ENCODE measurements around the gene PEX14.

PEX14 gene

DNA sequence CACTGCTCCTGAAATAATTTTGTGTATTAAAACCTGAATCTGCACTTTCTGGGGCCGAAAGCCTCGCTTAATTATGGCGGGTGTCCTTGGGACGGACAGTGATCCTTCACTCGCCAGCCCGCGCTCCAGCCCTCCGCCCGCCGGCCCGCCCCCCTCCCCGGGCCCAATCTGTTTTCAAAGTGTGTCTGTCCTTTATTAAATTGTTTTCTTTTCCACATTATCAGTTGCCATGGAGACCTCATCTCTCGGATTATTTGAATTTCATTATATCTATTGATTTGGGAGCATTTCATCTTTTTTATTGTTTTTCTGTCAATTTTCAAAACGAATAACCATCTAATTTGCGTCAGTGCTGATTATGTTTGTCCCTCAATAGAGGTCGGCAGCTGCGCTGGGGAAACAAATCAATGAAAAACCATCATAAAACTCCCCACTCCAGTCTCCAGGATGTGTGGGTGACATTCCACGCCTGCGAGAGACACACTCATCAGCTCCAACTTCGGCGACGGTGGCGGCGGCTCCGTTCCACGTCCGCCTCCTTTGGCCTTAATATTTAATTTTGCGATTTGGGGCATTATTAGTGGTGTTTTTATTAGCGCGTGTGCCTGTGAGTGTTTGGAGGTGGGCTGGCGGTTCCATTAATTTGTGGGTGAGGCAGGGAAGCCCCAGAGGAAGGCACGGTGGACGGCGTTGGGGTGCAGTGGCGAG lies 197.7 kb downstream of the PEX14 start:
- TF ChIP-seq, protein P1, sequence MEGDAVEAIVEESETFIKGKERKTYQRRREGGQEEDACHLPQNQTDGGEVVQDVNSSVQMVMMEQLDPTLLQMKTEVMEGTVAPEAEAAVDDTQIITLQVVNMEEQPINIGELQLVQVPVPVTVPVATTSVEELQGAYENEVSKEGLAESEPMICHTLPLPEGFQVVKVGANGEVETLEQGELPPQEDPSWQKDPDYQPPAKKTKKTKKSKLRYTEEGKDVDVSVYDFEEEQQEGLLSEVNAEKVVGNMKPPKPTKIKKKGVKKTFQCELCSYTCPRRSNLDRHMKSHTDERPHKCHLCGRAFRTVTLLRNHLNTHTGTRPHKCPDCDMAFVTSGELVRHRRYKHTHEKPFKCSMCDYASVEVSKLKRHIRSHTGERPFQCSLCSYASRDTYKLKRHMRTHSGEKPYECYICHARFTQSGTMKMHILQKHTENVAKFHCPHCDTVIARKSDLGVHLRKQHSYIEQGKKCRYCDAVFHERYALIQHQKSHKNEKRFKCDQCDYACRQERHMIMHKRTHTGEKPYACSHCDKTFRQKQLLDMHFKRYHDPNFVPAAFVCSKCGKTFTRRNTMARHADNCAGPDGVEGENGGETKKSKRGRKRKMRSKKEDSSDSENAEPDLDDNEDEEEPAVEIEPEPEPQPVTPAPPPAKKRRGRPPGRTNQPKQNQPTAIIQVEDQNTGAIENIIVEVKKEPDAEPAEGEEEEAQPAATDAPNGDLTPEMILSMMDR (IDR thresholded peaks at IDR 0.05; ENCODE audit: insufficient read depth, missing control alignments) = no peak
- no peak for FAIRE-seq

DNA sequence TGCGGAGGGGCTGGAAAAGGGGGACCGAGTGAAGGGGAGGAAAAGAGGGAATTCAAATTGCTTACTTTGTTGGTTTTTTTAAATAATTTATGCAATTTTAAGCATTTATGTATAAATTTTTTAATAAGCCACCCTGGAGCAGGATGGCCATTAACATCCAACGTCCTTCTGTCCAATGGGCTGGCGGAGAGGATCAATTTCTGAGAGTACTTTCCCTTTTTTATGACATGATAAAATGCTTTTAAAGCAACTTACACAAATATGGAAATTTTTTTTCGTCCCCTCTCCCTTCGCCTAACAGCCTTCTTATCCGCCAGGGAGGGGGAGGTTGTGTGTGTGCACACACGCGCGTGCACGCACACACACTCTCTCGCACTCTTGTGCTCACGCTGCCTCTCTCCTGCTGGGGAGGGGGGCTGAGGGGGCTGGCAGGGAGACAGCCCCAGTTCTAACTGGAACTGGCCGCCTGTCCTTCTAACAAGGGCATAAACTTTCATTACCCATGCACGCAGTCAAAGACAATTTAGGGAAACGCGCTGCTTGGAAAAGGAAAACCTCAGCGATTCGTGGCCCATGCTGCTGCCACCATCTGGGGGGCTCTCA lies 198.5 kb downstream of the PEX14 start:
- TF ChIP-seq, protein P1 (IDR thresholded peaks at IDR 0.05; ENCODE audit: insufficient read depth, missing control alignments) = no peak
- DNase-seq (ENCODE audit: insufficient read length, low spot score) (no peak), FAIRE-seq (no peak)

More for the DNA sequence above, 197.7 kb downstream of the PEX14 start:
- DNase-seq (ENCODE audit: insufficient read length, low spot score) = no peak

DNA sequence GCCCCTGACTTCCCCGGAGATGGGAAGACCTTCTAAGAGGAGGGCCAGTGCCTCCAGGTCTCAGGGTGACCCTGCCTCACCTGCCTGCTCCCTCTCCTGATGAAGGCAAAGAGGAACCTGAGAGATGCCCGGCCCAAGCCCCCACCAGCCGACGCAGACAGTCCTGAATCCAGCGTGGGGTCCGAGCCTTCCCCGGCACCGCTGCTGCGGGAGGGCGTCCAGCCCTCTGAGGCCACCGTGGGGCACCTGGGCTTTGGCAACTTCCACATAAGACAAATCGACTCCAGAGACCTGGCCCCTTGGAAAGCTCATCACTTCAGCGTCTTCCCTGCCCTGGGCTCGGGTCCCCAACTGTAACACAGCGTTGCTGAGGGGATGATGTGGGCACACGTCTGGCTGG lies 199.5 kb downstream of the PEX14 start:
- no peak for DNase-seq (ENCODE audit: insufficient read length, low spot score)
- FAIRE-seq = no peak
- TF ChIP-seq, protein P1 (IDR thresholded peaks at IDR 0.05; ENCODE audit: insufficient read depth, missing control alignments) = no peak

DNA sequence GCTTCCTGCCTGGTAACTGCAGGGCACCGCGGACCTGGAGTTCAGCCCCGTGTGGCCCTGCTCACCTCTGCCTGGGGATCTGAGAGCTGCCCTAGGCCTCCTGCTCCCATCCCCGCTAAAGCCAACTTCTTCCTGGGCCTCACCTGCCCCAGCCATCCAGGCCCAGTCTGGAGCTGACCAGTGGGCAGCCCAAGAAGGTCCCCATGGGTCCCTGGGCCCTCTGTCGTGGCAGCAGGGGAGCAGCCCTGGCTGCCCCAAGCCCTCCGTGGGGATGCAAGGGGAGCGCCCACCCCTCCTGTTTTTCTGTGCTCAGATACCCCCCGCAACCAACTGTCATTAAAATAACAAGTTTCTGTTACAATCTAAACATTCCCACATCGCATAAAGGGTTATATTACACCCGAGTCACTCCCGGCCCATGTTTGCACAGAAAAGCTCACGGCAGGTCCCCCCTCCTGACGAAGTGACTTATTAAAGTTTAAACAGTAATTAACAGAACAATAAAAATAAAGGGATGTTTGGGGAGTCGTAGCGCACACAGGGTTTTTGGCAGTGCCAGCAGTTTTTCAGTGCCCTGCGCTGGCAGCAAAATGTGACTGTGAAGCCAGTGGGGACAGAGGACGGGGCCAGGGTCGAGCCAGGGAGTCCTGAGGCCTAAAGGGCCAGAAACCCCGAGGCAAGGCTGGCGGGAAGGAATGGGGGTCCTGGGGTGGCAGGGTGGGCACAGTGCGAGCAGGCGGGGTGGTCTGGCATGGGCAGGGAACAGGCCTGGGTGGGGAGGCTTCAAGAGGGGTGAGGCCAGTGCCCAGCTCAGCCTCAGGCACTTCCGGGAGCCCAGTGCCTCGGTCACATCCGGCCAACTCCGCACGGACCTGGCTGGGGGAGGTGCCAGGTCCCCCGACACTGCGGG lies 200.2 kb downstream of the PEX14 start:
- FAIRE-seq (no peak), DNase-seq (ENCODE audit: insufficient read length, low spot score) (no peak)
- TF ChIP-seq, protein P1 (IDR thresholded peaks at IDR 0.05; ENCODE audit: insufficient read depth, missing control alignments) = no peak

DNA sequence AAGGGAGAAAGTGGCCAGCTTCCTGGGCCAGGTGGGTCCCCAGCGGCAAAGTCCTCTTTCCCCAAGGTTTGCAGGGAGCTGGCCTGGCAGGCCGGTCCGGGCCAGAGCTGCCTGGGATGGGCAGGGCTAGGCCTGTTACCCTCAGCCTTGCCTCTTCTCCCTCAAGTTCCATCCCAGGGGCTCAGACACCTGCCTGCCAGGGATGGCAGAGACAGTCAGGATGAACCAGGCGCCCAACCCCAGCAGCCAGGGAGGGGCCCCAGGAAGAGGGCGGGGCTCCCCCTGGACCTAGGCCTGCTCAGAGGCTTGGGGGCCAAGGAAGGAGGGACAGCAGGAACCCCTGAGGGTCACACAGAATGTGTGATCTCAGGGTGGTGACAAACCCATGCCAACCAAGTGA lies 201.1 kb downstream of the PEX14 start:
- DNase-seq (ENCODE audit: insufficient read length, low spot score) = no peak
- TF ChIP-seq, protein P1 (IDR thresholded peaks at IDR 0.05; ENCODE audit: insufficient read depth, missing control alignments) = no peak
- no peak for FAIRE-seq

DNA sequence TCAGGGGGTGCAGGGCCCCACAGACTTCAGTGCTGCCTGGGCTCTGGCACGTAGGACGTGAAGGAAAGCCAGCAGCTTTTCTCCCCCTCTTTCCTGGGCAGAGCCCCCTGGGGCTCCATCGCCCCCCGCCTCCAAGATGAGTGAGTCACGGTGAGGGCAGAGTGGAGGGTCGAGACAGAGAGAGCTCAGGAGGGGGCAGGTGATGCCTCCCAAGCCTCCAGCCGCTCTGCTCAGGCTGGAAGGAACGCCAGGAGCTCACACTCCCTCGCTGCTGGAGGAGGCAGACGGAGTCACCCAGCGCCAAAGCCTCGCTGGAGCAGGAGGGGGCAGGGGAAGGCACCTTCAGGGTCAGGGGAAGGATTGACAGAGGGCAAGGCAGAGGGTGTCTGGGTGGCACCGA lies 202.2 kb downstream of the PEX14 start:
- FAIRE-seq (no peak), DNase-seq (ENCODE audit: insufficient read length, low spot score) (no peak)
- TF ChIP-seq, protein P1 (IDR thresholded peaks at IDR 0.05; ENCODE audit: insufficient read depth, missing control alignments) = no peak

Data from D721Med (cell line).